ENCODE measurements around the gene QSOX2.
A peak's percentile ranks its signal among the peaks of the same experiment; 100 is the strongest.

Gene QSOX2

DNA sequence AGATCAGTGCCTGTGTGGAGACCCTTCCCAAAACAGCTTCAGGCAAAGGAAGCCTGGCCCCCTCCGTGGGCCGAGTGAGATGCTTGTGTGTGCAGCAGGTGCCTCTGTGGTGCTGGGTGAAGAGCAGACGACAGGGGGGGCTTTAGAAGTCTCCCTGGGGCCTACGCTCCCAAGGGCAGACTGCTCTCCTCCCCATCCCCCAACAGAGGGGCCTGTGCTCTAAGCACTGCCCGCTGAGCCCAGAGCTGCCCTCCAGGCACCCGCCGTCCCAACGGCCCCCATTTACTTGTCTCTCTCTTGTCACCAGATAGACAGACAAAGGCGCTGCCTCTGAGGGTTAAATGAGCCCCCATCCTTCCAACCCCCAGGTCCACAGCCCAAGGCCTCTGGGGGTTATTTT lies 38.0 kb downstream of the QSOX2 start:
- no CpG with 5 or more reads among the region's 9 CpGs for WGBS, 2 donors (ENCODE audit: extremely low coverage in 2 of 2, insufficient read length in 2 of 2, insufficient replicate concordance in 1 of 2)
- peaks cover 21 to 32% (median 30%) of the 10 kb centered on the region in 3 experiments for H3K27me3 ChIP-seq (ENCODE audit: control insufficient read depth in 3 of 3, insufficient read depth in 3 of 3, low read depth in 1 of 3, low read length in 3 of 3)
- H3K4me1 ChIP-seq (ENCODE audit: control insufficient read depth in 2 of 2, insufficient read depth in 1 of 2, low read depth in 1 of 2, low read length in 2 of 2): peaks cover 0 to 2% of the 10 kb centered on the region in 2 donors
- no peaks in the 10 kb centered on the region for H3K9me3 ChIP-seq (replicated peaks in 1 of 2; ENCODE audit: control insufficient read depth in 2 of 2, insufficient read depth in 1 of 2, low read depth in 1 of 2, low read length in 2 of 2)
- no peak overlapping the region for H2BK120ac ChIP-seq (ENCODE audit: low read depth, low read length)
- H2AK5ac ChIP-seq (ENCODE audit: low read depth, low read length): no peak overlapping the region
- H3K79me1 ChIP-seq (ENCODE audit: low read depth, low read length): peaks cover 2% of the 10 kb centered on the region
- H4K91ac ChIP-seq (ENCODE audit: low read depth, low read length, poor library complexity): no peak overlapping the region
- H2BK12ac ChIP-seq (ENCODE audit: low read length): no peak overlapping the region
- no peak overlapping the region for H3K4ac ChIP-seq (ENCODE audit: low read length)
- H3K23ac ChIP-seq (ENCODE audit: low read depth, low read length, poor library complexity): no peak overlapping the region
- H4K8ac ChIP-seq (ENCODE audit: low read depth, low read length): no peak overlapping the region
- no peak overlapping the region for H3K4me3 ChIP-seq (ENCODE audit: low read length in 2 of 2)
- peaks cover 19 to 50% of the 10 kb centered on the region in 2 donors for H3K36me3 ChIP-seq (replicated peaks in 1 of 2; ENCODE audit: control insufficient read depth in 2 of 2, insufficient read depth in 2 of 2, low read length in 2 of 2)
- H2BK15ac ChIP-seq (ENCODE audit: low read length): no peak overlapping the region
- H3K27ac ChIP-seq (replicated peaks; ENCODE audit: low read length): no peak overlapping the region
- no peak overlapping the region for H3K18ac ChIP-seq (ENCODE audit: low read length)
- H3K14ac ChIP-seq (ENCODE audit: low read length): peak overlapping the region; percentile 21
- no peak overlapping the region for H2AFZ ChIP-seq (ENCODE audit: low read length)
- no peak for DNase-seq (ENCODE audit: low spot score)
- H2BK5ac ChIP-seq (ENCODE audit: low read length): no peak overlapping the region
- H3K4me2 ChIP-seq (ENCODE audit: insufficient read depth, low read length, poor library complexity, severe bottlenecking): no peak overlapping the region
- no peak overlapping the region for H3K9ac ChIP-seq (ENCODE audit: low read depth, low read length, poor library complexity)

- H2BK15ac ChIP-seq (ENCODE audit: low read length): no peak overlapping the region
- no peak overlapping the region for H3K4ac ChIP-seq (ENCODE audit: low read length)
- H3K18ac ChIP-seq (ENCODE audit: low read length): no peak overlapping the region
- H3K36me3 ChIP-seq (replicated peaks in 1 of 2; ENCODE audit: control insufficient read depth in 2 of 2, insufficient read depth in 2 of 2, low read length in 2 of 2): peaks cover 17 to 42% of the 10 kb centered on the region in 2 donors
- H4K8ac ChIP-seq (ENCODE audit: low read depth, low read length): no peak overlapping the region
- no peak overlapping the region for H3K4me3 ChIP-seq (ENCODE audit: low read length in 2 of 2)
- H3K27ac ChIP-seq (replicated peaks; ENCODE audit: low read length): no peak overlapping the region
- no peak overlapping the region for H4K91ac ChIP-seq (ENCODE audit: low read depth, low read length, poor library complexity)
- WGBS, 2 donors (ENCODE audit: extremely low coverage in 2 of 2, insufficient read length in 2 of 2, insufficient replicate concordance in 1 of 2): no CpG with 5 or more reads among the region's 16 CpGs
- H2BK5ac ChIP-seq (ENCODE audit: low read length): no peak overlapping the region
- H3K9me3 ChIP-seq (replicated peaks in 1 of 2; ENCODE audit: control insufficient read depth in 2 of 2, insufficient read depth in 1 of 2, low read depth in 1 of 2, low read length in 2 of 2): no peaks in the 10 kb centered on the region
- H2AFZ ChIP-seq (ENCODE audit: low read length): no peak overlapping the region
- no peak overlapping the region for H2AK5ac ChIP-seq (ENCODE audit: low read depth, low read length)
- no peak for DNase-seq (ENCODE audit: low spot score)
- H3K9ac ChIP-seq (ENCODE audit: low read depth, low read length, poor library complexity): peak overlapping the region; percentile 27
- H3K23ac ChIP-seq (ENCODE audit: low read depth, low read length, poor library complexity): no peak overlapping the region
- H3K4me2 ChIP-seq (ENCODE audit: insufficient read depth, low read length, poor library complexity, severe bottlenecking): no peak overlapping the region
- peaks cover under 1% of the 10 kb centered on the region for H3K79me1 ChIP-seq (ENCODE audit: low read depth, low read length)
- H3K4me1 ChIP-seq (ENCODE audit: control insufficient read depth in 2 of 2, insufficient read depth in 1 of 2, low read depth in 1 of 2, low read length in 2 of 2): peaks cover 0 to 2% of the 10 kb centered on the region in 2 donors
- no peak overlapping the region for H2BK12ac ChIP-seq (ENCODE audit: low read length)
- peaks cover 28 to 41% (median 39%) of the 10 kb centered on the region in 3 experiments for H3K27me3 ChIP-seq (ENCODE audit: control insufficient read depth in 3 of 3, insufficient read depth in 3 of 3, low read depth in 1 of 3, low read length in 3 of 3)
- H3K14ac ChIP-seq (ENCODE audit: low read length): no peak overlapping the region
- H2BK120ac ChIP-seq (ENCODE audit: low read depth, low read length): no peak overlapping the region
Observed at GRCh38 chr9:136206602-136207275, 38.9 kb downstream of the QSOX2 start.

GRCh38 chr9:136205707-136205992 lies 40.0 kb downstream of the QSOX2 start:
- no peak overlapping the region for H2BK12ac ChIP-seq (ENCODE audit: low read length)
- H3K4me3 ChIP-seq (ENCODE audit: low read length in 2 of 2): no peak overlapping the region
- H3K9ac ChIP-seq (ENCODE audit: low read depth, low read length, poor library complexity): no peak overlapping the region
- H3K14ac ChIP-seq (ENCODE audit: low read length): no peak overlapping the region
- H3K23ac ChIP-seq (ENCODE audit: low read depth, low read length, poor library complexity): peak overlapping the region; percentile 44
- H3K4ac ChIP-seq (ENCODE audit: low read length): no peak overlapping the region
- H4K8ac ChIP-seq (ENCODE audit: low read depth, low read length): no peak overlapping the region
- peaks cover 38 to 52% (median 50%) of the 10 kb centered on the region in 3 experiments for H3K27me3 ChIP-seq (ENCODE audit: control insufficient read depth in 3 of 3, insufficient read depth in 3 of 3, low read depth in 1 of 3, low read length in 3 of 3)
- peaks cover 0 to under 1% of the 10 kb centered on the region in 2 donors for H3K9me3 ChIP-seq (replicated peaks in 1 of 2; ENCODE audit: control insufficient read depth in 2 of 2, insufficient read depth in 1 of 2, low read depth in 1 of 2, low read length in 2 of 2)
- H2BK5ac ChIP-seq (ENCODE audit: low read length): no peak overlapping the region
- H3K18ac ChIP-seq (ENCODE audit: low read length): no peak overlapping the region
- no peak for DNase-seq (ENCODE audit: low spot score)
- H3K36me3 ChIP-seq (replicated peaks in 1 of 2; ENCODE audit: control insufficient read depth in 2 of 2, insufficient read depth in 2 of 2, low read length in 2 of 2): peaks cover 12 to 31% of the 10 kb centered on the region in 2 donors
- H4K91ac ChIP-seq (ENCODE audit: low read depth, low read length, poor library complexity): no peak overlapping the region
- H2AK5ac ChIP-seq (ENCODE audit: low read depth, low read length): no peak overlapping the region
- H2BK120ac ChIP-seq (ENCODE audit: low read depth, low read length): no peak overlapping the region
- no peak overlapping the region for H3K4me2 ChIP-seq (ENCODE audit: insufficient read depth, low read length, poor library complexity, severe bottlenecking)
- H3K27ac ChIP-seq (replicated peaks; ENCODE audit: low read length): no peak overlapping the region
- H3K79me1 ChIP-seq (ENCODE audit: low read depth, low read length): no peaks in the 10 kb centered on the region
- H3K4me1 ChIP-seq (ENCODE audit: control insufficient read depth in 2 of 2, insufficient read depth in 1 of 2, low read depth in 1 of 2, low read length in 2 of 2): peaks cover 0 to 2% of the 10 kb centered on the region in 2 donors
- no peak overlapping the region for H2AFZ ChIP-seq (ENCODE audit: low read length)
- H2BK15ac ChIP-seq (ENCODE audit: low read length): no peak overlapping the region
- no CpG with 5 or more reads among the region's 5 CpGs for whole genome bisulfite sequencing, 2 donors (ENCODE audit: extremely low coverage in 2 of 2, insufficient read length in 2 of 2, insufficient replicate concordance in 1 of 2)

- no peak within 1 kb of the TSS for H3K4ac ChIP-seq (ENCODE audit: low read length)
- DNase-seq (ENCODE audit: low spot score): peak; percentile 70
- H3K9me3 ChIP-seq (replicated peaks in 1 of 2; ENCODE audit: control insufficient read depth in 2 of 2, insufficient read depth in 1 of 2, low read depth in 1 of 2, low read length in 2 of 2): peaks cover 0 to 5% of the 10 kb centered on the region in 2 donors
- peak within 1 kb of the TSS in 1 of 2 donors; percentile 65 for H3K4me3 ChIP-seq (ENCODE audit: low read length in 2 of 2)
- peak within 1 kb of the TSS; percentile 48 for H3K18ac ChIP-seq (ENCODE audit: low read length)
- no peak within 1 kb of the TSS for H2AK5ac ChIP-seq (ENCODE audit: low read depth, low read length)
- H3K14ac ChIP-seq (ENCODE audit: low read length): no peak within 1 kb of the TSS
- H2BK12ac ChIP-seq (ENCODE audit: low read length): no peak within 1 kb of the TSS
- peak within 1 kb of the TSS; percentile 44 for H3K23ac ChIP-seq (ENCODE audit: low read depth, low read length, poor library complexity)
- H3K9ac ChIP-seq (ENCODE audit: low read depth, low read length, poor library complexity): no peak within 1 kb of the TSS
- peaks cover 3% of the 10 kb centered on the region for H3K79me1 ChIP-seq (ENCODE audit: low read depth, low read length)
- peak within 1 kb of the TSS; percentile 84 for H2BK5ac ChIP-seq (ENCODE audit: low read length)
- peaks cover 0 to 2% of the 10 kb centered on the region in 2 donors for H3K4me1 ChIP-seq (ENCODE audit: control insufficient read depth in 2 of 2, insufficient read depth in 1 of 2, low read depth in 1 of 2, low read length in 2 of 2)
- H2BK15ac ChIP-seq (ENCODE audit: low read length): no peak within 1 kb of the TSS
- no peak within 1 kb of the TSS for H2AFZ ChIP-seq (ENCODE audit: low read length)
- no peak within 1 kb of the TSS for H4K91ac ChIP-seq (ENCODE audit: low read depth, low read length, poor library complexity)
- peaks cover 12 to 25% of the 10 kb centered on the region in 2 donors for H3K36me3 ChIP-seq (replicated peaks in 1 of 2; ENCODE audit: control insufficient read depth in 2 of 2, insufficient read depth in 2 of 2, low read length in 2 of 2)
- H2BK120ac ChIP-seq (ENCODE audit: low read depth, low read length): no peak within 1 kb of the TSS
- H4K8ac ChIP-seq (ENCODE audit: low read depth, low read length): no peak within 1 kb of the TSS
- peaks cover 44 to 57% (median 56%) of the 10 kb centered on the region in 3 experiments for H3K27me3 ChIP-seq (ENCODE audit: control insufficient read depth in 3 of 3, insufficient read depth in 3 of 3, low read depth in 1 of 3, low read length in 3 of 3)
- H3K4me2 ChIP-seq (ENCODE audit: insufficient read depth, low read length, poor library complexity, severe bottlenecking): peak within 1 kb of the TSS; percentile 25
- no peak within 1 kb of the TSS for H3K27ac ChIP-seq (replicated peaks; ENCODE audit: low read length)
- no CpG with 5 or more reads among the region's 70 CpGs for WGBS, 2 donors (ENCODE audit: extremely low coverage in 2 of 2, insufficient read length in 2 of 2, insufficient replicate concordance in 1 of 2)
Observed at GRCh38 chr9:136204838-136205706, 40.5 kb downstream of the QSOX2 start, which contains the start of gene LHX3. TSS of gene LHX3 (minus strand) at chr9:136205128. CDS start at chr9:136205012, 116 bp downstream.

All from neuronal stem cell (in vitro differentiated cells).